Activated CD8-positive, alpha-beta T cell treated with anti-CD3 and anti-CD28 coated beads for 36 hours (primary cell): Measurements from ENCODE around the gene HEPN1. TPM values are rescaled to one million over a fixed set of nuclear protein-coding genes. Genes with fewer than 3 reads are reported as not detected.

Experiments used
- ATAC-seq: fragments of 200-7000 bp; cut with Tn5 transposase; one replicate; pipeline ENCODE4 v1.10.0; 2021; ENCODE audit warnings: mild to moderate bottlenecking, moderate library complexity
- CTCF ChIA-PET: fragments of 350-600 bp; sonication (Branson Sonifier 250); formaldehyde crosslinking; loops from one replicate; lab custom pipeline; 2021; ENCODE audit warnings: antibody characterized with exemption; lab: Charles Lee
- POLR2A ChIA-PET: fragments of 350-600 bp; sonication (Branson Sonifier 250); formaldehyde crosslinking; loops from one replicate; lab custom pipeline; 2021; ENCODE audit warnings: antibody characterized with exemption; lab: Charles Lee
- DNase-seq: peaks from one replicate; pipeline ENCODE4 v3.0.0-alpha.2; 2020
- H3K27ac Mint-ChIP-seq: one replicate; pipeline ENCODE4 v1.8.0; 2021; ENCODE audit warnings: mild to moderate bottlenecking, mixed read lengths
- H3K27me3 Mint-ChIP-seq: one replicate; pipeline ENCODE4 v1.8.0; 2021; ENCODE audit warnings: mixed read lengths
- H3K36me3 Mint-ChIP-seq: one replicate; pipeline ENCODE4 v1.8.0; 2021; ENCODE audit warnings: low read depth, mixed read lengths
- H3K4me1 Mint-ChIP-seq: one replicate; pipeline ENCODE4 v1.8.0; 2021; ENCODE audit warnings: low read depth, mixed read lengths
- H3K4me3 Mint-ChIP-seq: one replicate; pipeline ENCODE4 v1.8.0; 2021; ENCODE audit warnings: mild to moderate bottlenecking, moderate library complexity, mixed read lengths
- H3K9me3 Mint-ChIP-seq: one replicate; pipeline ENCODE4 v1.8.0; 2021; ENCODE audit warnings: mixed read lengths
- CTCF ChIP-seq: fragments of 200-600 bp; IDR thresholded peaks from one replicate; pipeline ENCODE4 v1.8.0; 2022; ENCODE audit warnings: antibody characterized with exemption, mild to moderate bottlenecking
- intact Hi-C: fragments of 100-400 bp; cut with micrococcal nuclease; formaldehyde crosslinking; loops from one replicate; pipeline ENCODE4 v1.10.0; 2022
- total RNA-seq, 2 experiments: library from RNA; stranded (reverse); gene quantifications; one replicate each; pipeline ENCODE4 v1.2.3, GENCODE V29; 2021

Gene HEPN1
- total RNA-seq, 2 experiments from 2014 or later = not detected

- H3K27me3 Mint-ChIP-seq = peaks cover 8% of the 10 kb centered on the region
- no peak overlapping the region for H3K4me3 Mint-ChIP-seq
- peaks cover 2% of the 10 kb centered on the region for H3K4me1 Mint-ChIP-seq
- ATAC-seq = no peak
- H3K9me3 Mint-ChIP-seq = no peaks in the 10 kb centered on the region
- no peak for TF ChIP-seq CTCF
- CTCF ChIA-PET = no interaction called here
- no peak overlapping the region for H3K27ac Mint-ChIP-seq
- POLR2A ChIA-PET = no interaction called here
- no peak for DNase-seq
- intact Hi-C loops = no loop called here
- no peaks in the 10 kb centered on the region for H3K36me3 Mint-ChIP-seq
Measured at GRCh38 chr11:124899383-124900145, 19.5 kb upstream of the HEPN1 start.

DNA sequence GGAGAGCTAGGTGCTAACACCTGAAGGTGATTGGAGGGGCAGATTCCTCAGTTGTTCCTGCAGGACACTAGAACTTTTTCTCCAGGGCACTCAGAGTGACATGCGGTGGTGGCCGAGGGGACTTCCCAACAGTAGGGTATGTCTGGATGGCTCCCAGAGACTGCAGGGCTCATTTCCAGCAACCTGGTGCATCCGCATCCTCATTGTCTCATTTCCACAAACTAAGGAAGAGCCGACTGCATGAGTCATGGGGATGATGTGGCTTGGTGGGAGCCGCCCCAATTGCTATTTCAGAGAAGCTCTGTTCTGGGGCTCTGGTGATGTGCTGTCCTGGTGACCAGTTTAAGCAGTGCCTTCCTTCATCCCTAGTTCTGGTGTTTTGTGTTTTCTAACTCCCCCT lies 18.6 kb upstream of the HEPN1 start:
- H3K4me3 Mint-ChIP-seq = no peak overlapping the region
- no peak for ATAC-seq
- DNase-seq = no peak
- H3K27ac Mint-ChIP-seq = no peak overlapping the region
- ChIA-PET POLR2A (no interaction called here), CTCF (no interaction called here)
- intact Hi-C loops = no loop called here
- no peaks in the 10 kb centered on the region for H3K36me3 Mint-ChIP-seq
- H3K4me1 Mint-ChIP-seq = peaks cover 2% of the 10 kb centered on the region
- TF ChIP-seq CTCF = no peak
- peaks cover 8% of the 10 kb centered on the region for H3K27me3 Mint-ChIP-seq
- H3K9me3 Mint-ChIP-seq = no peaks in the 10 kb centered on the region

GRCh38 chr11:124902616-124903015 lies 16.4 kb upstream of the HEPN1 start:
- H3K27me3 Mint-ChIP-seq = peaks cover 10% of the 10 kb centered on the region
- ChIA-PET CTCF (no interaction called here), POLR2A (interaction anchor here (0.9 kb wide), 1 partner anchor 18 kb away, joined by 3 read pairs; no protein-coding TSS in a partner anchor)
- no peak for TF ChIP-seq CTCF
- DNase-seq (no peak), ATAC-seq (no peak)
- intact Hi-C loops = no loop called here
- no peak overlapping the region for H3K4me3 Mint-ChIP-seq
- no peak overlapping the region for H3K27ac Mint-ChIP-seq
- H3K9me3 Mint-ChIP-seq = no peaks in the 10 kb centered on the region
- H3K4me1 Mint-ChIP-seq = no peaks in the 10 kb centered on the region
- no peaks in the 10 kb centered on the region for H3K36me3 Mint-ChIP-seq

DNA sequence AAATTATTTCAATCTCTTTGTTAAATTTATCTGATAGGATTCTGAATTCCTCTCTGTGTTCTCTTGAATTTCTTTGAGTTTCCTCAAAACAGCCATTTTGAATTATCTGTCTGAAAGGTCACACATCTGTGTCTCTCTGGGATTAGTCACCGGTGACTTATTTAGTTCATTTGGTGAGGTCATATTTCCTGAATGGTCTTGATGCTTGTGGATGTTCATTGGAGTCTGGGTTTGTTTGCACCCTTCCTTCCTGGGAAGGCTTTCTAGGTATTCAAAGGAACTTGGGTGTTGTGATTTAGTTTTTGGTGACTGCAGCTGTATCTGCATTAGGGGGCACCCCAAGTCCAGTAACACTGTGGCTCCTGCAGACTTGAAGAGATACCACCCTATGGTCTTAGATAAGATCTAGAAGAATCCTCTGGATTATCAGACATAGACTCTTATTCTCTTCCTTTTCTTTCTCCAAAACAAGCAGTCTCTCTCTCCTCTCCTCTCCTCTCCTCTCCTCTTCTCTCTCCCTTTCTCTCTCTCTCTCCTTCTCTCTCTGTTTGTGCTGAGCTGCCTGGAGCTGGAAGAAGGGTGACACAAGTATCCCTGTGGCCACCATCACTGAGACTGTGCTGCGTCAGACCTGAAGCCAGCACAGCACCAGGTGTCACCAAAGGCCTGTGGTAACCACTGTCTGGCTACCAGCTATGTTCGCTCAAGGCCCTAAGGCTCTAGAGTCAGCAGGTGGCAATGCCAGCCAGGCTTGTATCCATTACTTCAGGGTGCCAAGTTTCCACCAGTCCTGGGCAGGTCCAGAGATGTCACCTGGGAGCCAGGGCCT lies 3.3 kb upstream of the HEPN1 start:
- ChIA-PET POLR2A (no interaction called here), CTCF (interaction anchor here (0.8 to 1.6 kb wide), 4 partner anchors 11 to 208 kb away, joined by 3 to 4 read pairs (median 4); no protein-coding TSS in a partner anchor)
- H3K9me3 Mint-ChIP-seq = peaks cover 12% of the 10 kb centered on the region
- intact Hi-C loops = no loop called here
- no peak for TF ChIP-seq CTCF
- H3K4me3 Mint-ChIP-seq = no peak overlapping the region
- peak; percentile 45 for ATAC-seq
- peak; percentile 22 for DNase-seq
- peaks cover 1% of the 10 kb centered on the region for H3K27me3 Mint-ChIP-seq
- peaks cover 3% of the 10 kb centered on the region for H3K36me3 Mint-ChIP-seq
- peaks cover 2% of the 10 kb centered on the region for H3K4me1 Mint-ChIP-seq
- H3K27ac Mint-ChIP-seq = no peak overlapping the region

DNA sequence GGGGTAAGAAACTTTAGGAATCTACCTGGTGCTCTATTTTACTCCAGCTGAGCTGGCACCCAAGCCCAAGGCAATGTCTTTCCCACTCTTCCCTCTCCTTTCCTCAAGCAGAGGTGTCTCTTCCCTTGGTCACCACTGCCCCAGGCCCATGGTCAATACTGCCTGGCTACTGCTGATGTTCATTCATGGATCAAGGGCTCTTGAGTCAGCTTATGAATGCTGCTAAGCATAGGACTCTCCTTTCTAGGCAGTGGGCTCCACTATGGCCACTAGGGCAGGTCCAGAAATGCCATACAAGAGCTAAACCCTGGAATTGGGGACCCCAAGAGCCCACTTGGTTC lies 2.7 kb upstream of the HEPN1 start:
- intact Hi-C loops = no loop called here
- no peak overlapping the region for H3K4me3 Mint-ChIP-seq
- CTCF ChIA-PET = interaction anchor here (0.8 to 2.4 kb wide), 5 partner anchors 11 to 226 kb away, joined by 3 to 6 read pairs (median 4); no protein-coding TSS in a partner anchor

More for the DNA sequence above, 2.7 kb upstream of the HEPN1 start:
- no peak for TF ChIP-seq CTCF
- Mint-ChIP-seq H3K27ac (no peak overlapping the region), H3K27me3 (peaks cover 1% of the 10 kb centered on the region), H3K4me1 (peaks cover 3% of the 10 kb centered on the region), H3K36me3 (peaks cover 3% of the 10 kb centered on the region), H3K9me3 (peaks cover 12% of the 10 kb centered on the region)
- ATAC-seq = no peak
- no peak for DNase-seq
- POLR2A ChIA-PET = no interaction called here
